OCI-LY1 (cell line): ENCODE data around the gene SERBP1.

ENCODE experiments used
- H2AFZ ChIP-seq: fragments of 200-600 bp; sonication (generic), shearing (Covaris generic); 2 replicates; pipeline ENCODE4 v1.6.0; 2014; ENCODE audit warnings: antibody characterized with exemption, mild to moderate bottlenecking, low read length
- H3F3A ChIP-seq: fragments of 200-600 bp; sonication (generic), shearing (Covaris generic); 2 replicates; pipeline ENCODE4 v1.6.0; 2014; ENCODE audit warnings: mild to moderate bottlenecking, antibody characterized with exemption, low read length, moderate library complexity; ENCODE audit not compliant: insufficient read depth
- H3K27ac ChIP-seq: fragments of 200-600 bp; sonication (generic); 2 replicates; pipeline ENCODE4 v1.5.1; 2014; ENCODE audit warnings: low read length, mixed run types, mild to moderate bottlenecking, low read depth; ENCODE audit not compliant: poor library complexity, severe bottlenecking
- H3K27me3 ChIP-seq: fragments of 200-600 bp; sonication (generic); 2 replicates; pipeline ENCODE4 v1.6.0; 2014; ENCODE audit warnings: antibody characterized with exemption, mild to moderate bottlenecking, low read length, moderate library complexity; ENCODE audit not compliant: insufficient read depth
- H3K36me3 ChIP-seq: fragments of 200-600 bp; sonication (generic); 2 replicates; pipeline ENCODE4 v1.6.1; 2014; ENCODE audit warnings: mild to moderate bottlenecking, antibody characterized with exemption, low read length, moderate library complexity, mixed read lengths; ENCODE audit not compliant: insufficient read depth
- H3K4me1 ChIP-seq: fragments of 200-600 bp; sonication (generic); 2 replicates; pipeline ENCODE4 v1.5.1; 2014; ENCODE audit warnings: mild to moderate bottlenecking, low read length, moderate library complexity; ENCODE audit not compliant: insufficient read depth, severe bottlenecking
- H3K4me2 ChIP-seq: fragments of 200-600 bp; sonication (generic), shearing (Covaris generic); 2 replicates; pipeline ENCODE4 v1.6.1; 2014; ENCODE audit warnings: low read length
- H3K4me3 ChIP-seq: fragments of 200-600 bp; sonication (generic); 2 replicates; pipeline ENCODE4 v1.5.1; 2014; ENCODE audit warnings: low read length, low read depth, mild to moderate bottlenecking, mixed read lengths; ENCODE audit not compliant: poor library complexity, severe bottlenecking
- H3K79me2 ChIP-seq: fragments of 200-600 bp; shearing (Covaris generic); 2 replicates; pipeline ENCODE4 v1.6.1; 2016; ENCODE audit warnings: mixed run types, low read length, mixed read lengths; ENCODE audit not compliant: insufficient read depth
- H3K9ac ChIP-seq: fragments of 200-600 bp; sonication (generic), shearing (Covaris generic); 2 replicates; pipeline ENCODE4 v1.6.1; 2014; ENCODE audit warnings: mild to moderate bottlenecking, low read length, mixed read lengths
- H3K9me2 ChIP-seq: fragments of 200-600 bp; sonication (generic), shearing (Covaris generic); 2 replicates; pipeline ENCODE4 v1.6.1; 2014; ENCODE audit warnings: low read depth, mild to moderate bottlenecking, low read length, mixed read lengths
- H3K9me3 ChIP-seq: fragments of 200-600 bp; shearing (Covaris generic); 2 replicates; pipeline ENCODE4 v1.6.1; 2014; ENCODE audit warnings: low read length, mixed read lengths
- H4K20me1 ChIP-seq: fragments of 200-600 bp; sonication (generic), shearing (Covaris generic); 2 replicates; pipeline ENCODE4 v1.6.0; 2016; ENCODE audit warnings: mild to moderate bottlenecking, low read length; ENCODE audit not compliant: insufficient read depth
- CTCF ChIP-seq: fragments of 200-600 bp; sonication (generic), shearing (Covaris generic); IDR thresholded peaks from 2 replicates; pipeline ENCODE4 v1.5.1; 2017; ENCODE audit warnings: mild to moderate bottlenecking, antibody characterized with exemption, low read length, moderate library complexity, mixed read lengths
- EZH2 ChIP-seq: fragments of 200-600 bp; sonication (generic), shearing (Covaris generic); IDR thresholded peaks from 2 replicates; pipeline ENCODE4 v1.8.0; 2017; ENCODE audit warnings: borderline replicate concordance, mixed run types, mild to moderate bottlenecking, antibody characterized with exemption, low read length, moderate library complexity, mixed read lengths

Gene SERBP1

DNA sequence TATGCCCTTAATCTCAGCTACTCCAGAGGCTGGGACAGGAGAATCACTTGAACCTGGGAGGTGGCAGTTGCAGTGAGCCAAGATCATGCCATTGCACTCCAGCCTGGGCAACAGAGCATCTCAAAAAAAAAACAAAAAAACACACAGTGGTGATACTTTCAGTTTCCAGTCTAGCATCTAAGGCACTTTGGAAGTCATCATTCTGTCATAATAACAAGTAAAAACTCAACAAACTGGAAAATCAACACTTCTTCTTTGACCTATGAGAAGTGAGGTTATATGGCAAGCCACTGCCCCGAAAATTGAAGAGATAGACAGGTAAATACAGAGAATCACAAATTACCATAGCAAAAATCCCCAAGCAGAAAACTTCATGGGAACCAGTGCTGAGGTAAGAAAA, 70.6 kb downstream of the SERBP1 start:
- no peak for TF ChIP-seq CTCF
- TF ChIP-seq EZH2 = no peak

More for the DNA sequence above, 70.6 kb downstream of the SERBP1 start:
- no peaks in the 10 kb centered on the region for H3K9me2 ChIP-seq
- no peaks in the 10 kb centered on the region for H3K4me1 ChIP-seq
- H3K9me3 ChIP-seq = no peaks in the 10 kb centered on the region
- H4K20me1 ChIP-seq = no peaks in the 10 kb centered on the region
- no peak overlapping the region for H3K9ac ChIP-seq
- H3K4me2 ChIP-seq = no peak overlapping the region
- no peak overlapping the region for H3K4me3 ChIP-seq
- no peaks in the 10 kb centered on the region for H3K27me3 ChIP-seq
- H3F3A ChIP-seq = no peaks in the 10 kb centered on the region
- no peak overlapping the region for H3K27ac ChIP-seq
- no peaks in the 10 kb centered on the region for H3K36me3 ChIP-seq
- H2AFZ ChIP-seq = no peak overlapping the region
- H3K79me2 ChIP-seq = no peaks in the 10 kb centered on the region
